K562 (cell line): ENCODE results near the gene TMPRSS6. TPM values are rescaled to one million over a fixed set of nuclear protein-coding genes. Genes with fewer than 3 reads are reported as not detected.
"Not testable (repeated sequence)": the region's sequence is repeated elsewhere in the genome, so short reads cannot be mapped to it uniquely, and the experiment has no call there.

Source experiments
- ATAC-seq: fragments of 200-7000 bp; cut with Tn5 transposase; 3 replicates; pipeline ENCODE4 v1.9.1; 2020; ENCODE audit warnings: moderate library complexity
- BruUV-seq: library from RNA; stranded (reverse); fragments of 400-500 nt; replicated peaks from 2 replicates; lab custom pipeline; 2021; lab: Mats Ljungman, UMichigan
- CTCF ChIA-PET: fragments of 300-600 bp; formaldehyde crosslinking; extraction: SDS; loops from one replicate; lab custom pipeline; 2021; ENCODE audit warnings: low intra/inter-chr PET ratio; lab: Yijun Ruan, JAX
- POLR2A ChIA-PET: fragments of 300-600, 350-650 bp; sonication (Branson Sonifier 250); formaldehyde crosslinking; extraction: SDS; loops from one replicate; lab custom pipeline; 2021; ENCODE audit warnings: antibody characterized with exemption, inconsistent platforms; lab: Yijun Ruan, JAX
- DNase-seq, 4 experiments: peaks; one replicate each; pipeline versions ENCODE4 v3.0.0 to v3.0.0-alpha.2; 2011 to 2018; ENCODE audit warnings: low spot score in 3 of 4, mixed read lengths in 3 of 4; ENCODE audit errors: extremely low read depth in 1 of 4
- FAIRE-seq: peaks from 2 replicates; lab custom pipeline; 2011; peaks lifted over from hg19 to GRCh38; lab: Jason Lieb, UNC
- H2AFZ ChIP-seq: 2 replicates; pipeline ENCODE4 v1.6.0; 2011; ENCODE audit warnings: low read depth, low read length, control low read depth, inconsistent platforms
- H3K27ac ChIP-seq: fragments of 200-600 bp; 3 replicates; pipeline ENCODE4 v1.8.0; 2011; ENCODE audit warnings: low read depth, mild to moderate bottlenecking, control low read depth, inconsistent platforms, low read length, moderate library complexity, mixed read lengths; ENCODE audit errors: extremely low read depth
- H3K27me3 ChIP-seq, 2 experiments: fragments of 300-600 bp in 1 of 2; 2 replicates in 1 of 2; 3 replicates in 1 of 2; pipeline versions ENCODE4 v1.6.0 to v1.8.0; 2011; ENCODE audit warnings: inconsistent platforms in 2 of 2, low read length in 2 of 2, mild to moderate bottlenecking in 1 of 2, mixed read lengths in 1 of 2, moderate library complexity in 1 of 2; ENCODE audit not compliant: control insufficient read depth in 2 of 2, insufficient read depth in 2 of 2
- H3K36me3 ChIP-seq: fragments of 300-600 bp; 3 replicates; pipeline ENCODE4 v1.8.0; 2011; ENCODE audit warnings: mild to moderate bottlenecking, low read length, inconsistent platforms; ENCODE audit not compliant: control insufficient read depth, insufficient read depth
- H3K4me1 ChIP-seq, 2 experiments: fragments of 200-600 bp in 1 of 2; replicated peaks in 1 of 2; 2 replicates in 1 of 2; 3 replicates in 1 of 2; pipeline versions ENCODE4 v1.5.1 to v1.8.0; 2011; ENCODE audit warnings: inconsistent platforms in 2 of 2, low read length in 2 of 2, mild to moderate bottlenecking in 1 of 2, mixed read lengths in 1 of 2, moderate library complexity in 1 of 2; ENCODE audit not compliant: control insufficient read depth in 2 of 2, insufficient read depth in 2 of 2
- H3K4me2 ChIP-seq: 2 replicates; pipeline ENCODE4 v1.6.1; 2011; ENCODE audit warnings: low read length, control low read depth, inconsistent platforms, mixed read lengths; ENCODE audit not compliant: insufficient read depth
- H3K4me3 ChIP-seq: fragments of 200-600 bp; sonication (generic), shearing (Covaris generic); 2 replicates; pipeline ENCODE4 v1.5.1; 2016; ENCODE audit warnings: control low read depth, inconsistent platforms
- H3K79me2 ChIP-seq: fragments of 200-600 bp; 3 replicates; pipeline ENCODE4 v1.8.0; 2011; ENCODE audit warnings: low read length, inconsistent platforms; ENCODE audit not compliant: control insufficient read depth, insufficient read depth
- H3K9ac ChIP-seq, 2 experiments: 2 replicates each; pipeline versions ENCODE4 v1.6.0 to v1.6.1; 2011; ENCODE audit warnings: low read depth in 2 of 2, low read length in 2 of 2, control low read depth in 1 of 2, inconsistent platforms in 1 of 2, mild to moderate bottlenecking in 1 of 2, mixed read lengths in 1 of 2; ENCODE audit not compliant: insufficient read depth in 1 of 2
- H3K9me1 ChIP-seq: one replicate; pipeline ENCODE4 v1.6.0; 2011; ENCODE audit warnings: inconsistent platforms, mild to moderate bottlenecking, low read length, moderate library complexity; ENCODE audit not compliant: control insufficient read depth, insufficient read depth
- H3K9me3 ChIP-seq: replicated peaks from 2 replicates; pipeline ENCODE4 v1.5.1; 2011; ENCODE audit warnings: low read depth, low read length, inconsistent platforms; ENCODE audit not compliant: control insufficient read depth, insufficient read depth
- H4K20me1 ChIP-seq: replicated peaks from 2 replicates; pipeline ENCODE4 v1.6.1; 2011; ENCODE audit warnings: low read length, inconsistent platforms, mixed read lengths; ENCODE audit not compliant: control insufficient read depth, insufficient read depth
- ARHGAP35 ChIP-seq: fragments of 450-650 bp; IDR thresholded peaks from 2 replicates; pipeline ENCODE4 v1.6.1; 2018; ENCODE audit not compliant: partially characterized antibody
- CBX3 ChIP-seq, 2 experiments: IDR thresholded peaks; 1 replicate in 1 of 2; 2 replicates in 1 of 2; pipeline ENCODE4 v1.6.1; 2012; ENCODE audit warnings: inconsistent platforms in 2 of 2, low read length in 2 of 2, borderline replicate concordance in 1 of 2, control low read depth in 1 of 2
- CTBP1 ChIP-seq: fragments of 450-650 bp; IDR thresholded peaks from 2 replicates; pipeline ENCODE4 v1.6.1; 2016; ENCODE audit warnings: borderline replicate concordance
- EHMT2 ChIP-seq: fragments of 450-650 bp; IDR thresholded peaks from 2 replicates; pipeline ENCODE4 v1.6.1; 2018; ENCODE audit warnings: antibody characterized with exemption
- HDAC1 ChIP-seq, 2 experiments: fragments of 450-650 bp; IDR thresholded peaks; 2 replicates each; pipeline ENCODE4 v1.6.1; 2016 to 2017; ENCODE audit warnings: inconsistent platforms in 1 of 2, mild to moderate bottlenecking in 1 of 2, moderate library complexity in 1 of 2
- KDM1A ChIP-seq, 2 experiments: fragments of 450-650 bp; IDR thresholded peaks; 2 replicates each; pipeline ENCODE4 v1.6.1; 2016; ENCODE audit warnings: mild to moderate bottlenecking in 2 of 2
- KDM4B ChIP-seq, 2 experiments: fragments of 450-650 bp in 1 of 2; sonication (generic) in 1 of 2; IDR thresholded peaks; 2 replicates each; pipeline ENCODE4 v1.6.1; 2016 to 2017; ENCODE audit warnings: borderline replicate concordance in 2 of 2, antibody characterized with exemption in 1 of 2, low read depth in 1 of 2, mild to moderate bottlenecking in 1 of 2
- MEIS2 ChIP-seq: fragments of 450-650 bp; IDR thresholded peaks from 2 replicates; pipeline ENCODE4 v1.6.1; 2014; ENCODE audit warnings: mild to moderate bottlenecking; ENCODE audit not compliant: partially characterized antibody
- PBX2 ChIP-seq, 2 experiments: IDR thresholded peaks in 1 of 2; conservative IDR thresholded peaks in 1 of 2; 2 replicates each; pipeline ENCODE4 v1.6.1; 2016; ENCODE audit warnings: low read depth in 2 of 2, mild to moderate bottlenecking in 1 of 2, missing compliant biosample characterization in 1 of 2, missing genetic modification characterization in 1 of 2, moderate library complexity in 1 of 2
- PKNOX1 ChIP-seq: fragments of 450-650 bp; IDR thresholded peaks from 2 replicates; pipeline ENCODE4 v1.6.1; 2016
- ZNF280A ChIP-seq: fragments of 450-650 bp; IDR thresholded peaks from 2 replicates; pipeline ENCODE4 v1.6.1; 2018; ENCODE audit warnings: mild to moderate bottlenecking, low read depth; ENCODE audit not compliant: partially characterized antibody
- WGBS: fragments of 100-300 bp; shearing (Covaris generic); methylation state at CpG from one replicate; pipeline ENCODE4 v1.1.6; 2016; ENCODE audit warnings: low coverage, mixed read lengths; ENCODE audit not compliant: insufficient coverage; ENCODE audit errors: missing lambda C conversion rate; 5-methylcytosine and 5-hydroxymethylcytosine counted together
- in situ Hi-C: fragments of 300-500 bp; cut with MboI; formaldehyde crosslinking; loops from 4 replicates; pipeline ENCODE4 v1.15.0; 2018; ENCODE audit warnings: inconsistent platforms, mixed read lengths
- intact Hi-C: fragments of 100-400 bp; cut with micrococcal nuclease; formaldehyde crosslinking; loops from 2 replicates; pipeline ENCODE4 v1.14.2; 2022
- polyA plus RNA-seq, 8 experiments: library from polyadenylated mRNA; depleted of rRNA in 4 of 8; stranded (reverse) in 5 of 8; unstranded in 3 of 8; fragments of >200 nt; fragmentation: Nextera tagmentation in 2 of 8; fragmentation: Illumina TruSeq in 1 of 8; extraction: Ambion mirVana in 2 of 8; extraction: Trizol in 1 of 8; gene quantifications; 2 replicates each; pipeline versions ENCODE4 v1.2.1 to v1.2.3, GENCODE V29; 2011 to 2014; ENCODE audit warnings: inconsistent platforms in 1 of 8, missing spikeins in 1 of 8
- total RNA-seq, 7 experiments: library from RNA; depleted of rRNA in 6 of 7; stranded (reverse); fragments of >200 nt in 6 of 7; fragmentation: Illumina TruSeq in 2 of 7; extraction: Trizol in 2 of 7; gene quantifications; 2 replicates each; pipeline versions ENCODE4 v1.2.1 to v1.2.3, GENCODE V29; 2011 to 2021; ENCODE audit warnings: low replicate concordance in 1 of 7

Gene TMPRSS6
- total and polyA plus RNA-seq, 9 of the 15 experiments (the other 6 are each of a cell fraction or from before 2014, with no cell fraction given), result 0.03 TPM; not detected in 8

GRCh38 chr22:37071850-37072592 lies 37.5 kb downstream of the TMPRSS6 start:
- BruUV-seq; H3K79me2 ChIP-seq; H3K9ac ChIP-seq; H3K36me3 ChIP-seq; H3K4me3 ChIP-seq; H3K9me3 ChIP-seq; ATAC-seq; H2AFZ ChIP-seq; H4K20me1 ChIP-seq; DNase-seq; FAIRE-seq; H3K4me1 ChIP-seq; TF ChIP-seq PBX2 (CRISPR knock-in tag; IDR thresholded peaks at IDR 0.05; ENCODE audit: low read depth): not testable (repeated sequence)
- peak; percentile 61 to 69; a peak in 3 of 4 replicates for TF ChIP-seq KDM1A (IDR thresholded peaks at IDR 0.05)
- peak; percentile 94 for TF ChIP-seq PKNOX1
- TF ChIP-seq EHMT2, result 0 out of 2 replicates have a peak, but pooled peaks have one; percentile 51
- peak; percentile 30; the same call in 1 of the 2 replicates for TF ChIP-seq CTBP1
- peak in 1 of 2 experiments; percentile 2; a peak in 1 of 3 replicates for TF ChIP-seq CBX3 (IDR thresholded peaks at IDR 0.05; ENCODE audit: borderline replicate concordance in 1 of 2, low read length in 2 of 2)
- 0 out of 4 replicates have a peak, but pooled peaks of 1 of the 2 experiments have one; percentile 28 for TF ChIP-seq KDM4B (IDR thresholded peaks at IDR 0.05; ENCODE audit: borderline replicate concordance in 2 of 2, low read depth in 1 of 2)
- TF ChIP-seq ARHGAP35, result peak; percentile 94
- peak in 1 of 2 experiments; percentile 62; a peak in 1 of 4 replicates for TF ChIP-seq HDAC1 (IDR thresholded peaks at IDR 0.05)
- peak; percentile 95 for TF ChIP-seq PBX2 (tag; conservative IDR thresholded peaks at IDR 0.05; ENCODE audit: low read depth)
- peak; percentile 90 for TF ChIP-seq MEIS2
- TF ChIP-seq ZNF280A, result peak; percentile 55
- TF ChIP-seq, all 486 proteins: peak for 11; not testable (repeated sequence) for 475
- POLR2A ChIA-PET, intact Hi-C loops, H3K27ac ChIP-seq, CTCF ChIA-PET, in situ Hi-C loops, H3K4me2 ChIP-seq, H3K9me1 ChIP-seq: not testable (repeated sequence)
- 0% methylated on average over 4 of the region's 5 CpGs for WGBS
- H3K27me3 ChIP-seq, result peaks cover 0 to 40% of the 10 kb centered on the region in 2 experiments; a peak in 4 of 5 replicates
